H1 (cell line): ENCODE data around the gene THOC6. TPM values are rescaled to one million over a fixed set of nuclear protein-coding genes. Genes with fewer than 3 reads are reported as not detected.

Experiments used
- CTCF ChIA-PET: fragments of 300-600 bp; sonication (Branson Sonifier 250); formaldehyde crosslinking; loops from one replicate; lab custom pipeline; 2021; ENCODE audit not compliant: partially characterized antibody; lab: Charles Lee
- POLR2A ChIA-PET: fragments of 300-600 bp; sonication (Branson Sonifier 250); formaldehyde crosslinking; loops from one replicate; lab custom pipeline; 2021; ENCODE audit warnings: inconsistent platforms; ENCODE audit not compliant: partially characterized antibody; lab: Charles Lee
- DNase-seq, 2 experiments: peaks; one replicate each; pipeline versions ENCODE4 v3.0.0 to v3.0.0-alpha.2; 2010 to 2022; ENCODE audit warnings: low spot score in 2 of 2, low read depth in 1 of 2, mixed read lengths in 1 of 2
- FAIRE-seq: peaks from 2 replicates; lab custom pipeline; 2011; peaks lifted over from hg19 to GRCh38; lab: Jason Lieb, UNC
- H2AFZ ChIP-seq: 2 replicates; pipeline ENCODE4 v1.8.1; 2012; ENCODE audit warnings: low read length, inconsistent platforms
- H2AK5ac ChIP-seq: 2 replicates; pipeline ENCODE4 v1.6.1; 2013; ENCODE audit warnings: low read depth, low read length
- H2BK120ac ChIP-seq: replicated peaks from 2 replicates; pipeline ENCODE3; 2013; ENCODE audit warnings: low read depth, low read length, inconsistent platforms
- H2BK12ac ChIP-seq: 2 replicates; pipeline ENCODE4 v1.6.1; 2013; ENCODE audit warnings: low read depth, low read length
- H2BK15ac ChIP-seq: 2 replicates; pipeline ENCODE4 v1.6.1; 2013; ENCODE audit warnings: low read length
- H2BK20ac ChIP-seq: 2 replicates; pipeline ENCODE4 v1.6.1; 2013; ENCODE audit warnings: low read length
- H2BK5ac ChIP-seq: 2 replicates; pipeline ENCODE4 v1.6.1; 2013; ENCODE audit warnings: low read depth, low read length
- H3K14ac ChIP-seq: 2 replicates; pipeline ENCODE4 v1.6.1; 2013; ENCODE audit warnings: inconsistent platforms; ENCODE audit not compliant: insufficient read length
- H3K18ac ChIP-seq: 2 replicates; pipeline ENCODE4 v1.6.1; 2013; ENCODE audit warnings: low read length; ENCODE audit errors: extremely low read depth
- H3K23ac ChIP-seq: 2 replicates; pipeline ENCODE4 v1.6.1; 2013; ENCODE audit warnings: inconsistent platforms; ENCODE audit not compliant: insufficient read length
- H3K23me2 ChIP-seq: 2 replicates; pipeline ENCODE4 v1.6.1; 2013; ENCODE audit warnings: low read depth, low read length
- H3K27ac ChIP-seq: 2 replicates; pipeline ENCODE4 v1.6.1; 2011; ENCODE audit warnings: low read depth, low read length, inconsistent platforms
- H3K27me3 ChIP-seq, 4 experiments: replicated peaks in 1 of 4; 1 replicate in 1 of 4; 2 replicates in 3 of 4; pipeline versions ENCODE4 v1.6.1 to v1.8.1; 2011 to 2013; ENCODE audit warnings: low read length in 3 of 4, mild to moderate bottlenecking in 3 of 4, inconsistent platforms in 2 of 4, mixed read lengths in 2 of 4, moderate library complexity in 1 of 4; ENCODE audit not compliant: control insufficient read depth in 3 of 4, insufficient read depth in 3 of 4; ENCODE audit errors: extremely low read depth in 1 of 4
- H3K36me3 ChIP-seq, 4 experiments: 2 replicates each; pipeline versions ENCODE4 v1.6.1 to v1.8.1; 2011 to 2013; ENCODE audit warnings: mild to moderate bottlenecking in 4 of 4, low read length in 3 of 4, moderate library complexity in 2 of 4, control low read depth in 1 of 4, inconsistent platforms in 1 of 4; ENCODE audit not compliant: insufficient read depth in 4 of 4, control insufficient read depth in 2 of 4
- H3K4ac ChIP-seq: replicated peaks from 2 replicates; pipeline ENCODE3; 2013; ENCODE audit warnings: low read length, low read depth, mixed read lengths, inconsistent platforms; ENCODE audit not compliant: insufficient read length
- H3K4me1 ChIP-seq, 4 experiments: replicated peaks in 1 of 4; 1 replicate in 1 of 4; 2 replicates in 3 of 4; pipeline versions ENCODE4 v1.6.1 to v1.8.1; 2011 to 2013; ENCODE audit warnings: low read length in 3 of 4, inconsistent platforms in 2 of 4, mixed read lengths in 1 of 4; ENCODE audit not compliant: insufficient read depth in 4 of 4, control insufficient read depth in 3 of 4
- H3K4me2 ChIP-seq, 2 experiments: 2 replicates each; pipeline versions ENCODE4 v1.6.1 to v1.8.1; 2011 to 2013; ENCODE audit warnings: low read depth in 2 of 2, low read length in 2 of 2, control low read depth in 1 of 2, inconsistent platforms in 1 of 2, mild to moderate bottlenecking in 1 of 2; ENCODE audit not compliant: insufficient read depth in 1 of 2
- H3K4me3 ChIP-seq, 4 experiments: fragments of 200-600, 300-600 bp in 1 of 4; sonication (generic), shearing (Covaris generic), sonication (Bioruptor Twin) in 1 of 4; 2 replicates each; pipeline versions ENCODE4 v1.5.1 to v1.8.1; 2011 to 2016; ENCODE audit warnings: low read length in 4 of 4, low read depth in 3 of 4, control low read depth in 2 of 4, inconsistent platforms in 2 of 4, mild to moderate bottlenecking in 2 of 4, mixed read lengths in 1 of 4, moderate library complexity in 1 of 4; ENCODE audit not compliant: insufficient read depth in 2 of 4; ENCODE audit errors: extremely low read depth in 1 of 4
- H3K56ac ChIP-seq: replicated peaks from 2 replicates; pipeline ENCODE3; 2013; ENCODE audit warnings: low read depth, mild to moderate bottlenecking, mixed read lengths, low read length, inconsistent platforms; ENCODE audit not compliant: insufficient read length
- H3K79me1 ChIP-seq: 2 replicates; pipeline ENCODE4 v1.6.1; 2013; ENCODE audit warnings: low read depth, low read length, control low read depth
- H3K79me2 ChIP-seq, 2 experiments: 2 replicates each; pipeline versions ENCODE4 v1.6.1 to v1.8.1; 2012 to 2013; ENCODE audit warnings: low read length in 2 of 2, mild to moderate bottlenecking in 2 of 2, inconsistent platforms in 1 of 2; ENCODE audit not compliant: insufficient read depth in 2 of 2, control insufficient read depth in 1 of 2
- H3K9ac ChIP-seq, 4 experiments: replicated peaks in 1 of 4; 1 replicate in 1 of 4; 2 replicates in 3 of 4; pipeline versions ENCODE4 v1.6.1 to v1.8.1; 2011 to 2013; ENCODE audit warnings: low read depth in 3 of 4, low read length in 3 of 4, control low read depth in 2 of 4, mild to moderate bottlenecking in 2 of 4, moderate library complexity in 2 of 4, inconsistent platforms in 1 of 4; ENCODE audit errors: extremely low read depth in 1 of 4
- H3K9me3 ChIP-seq, 2 experiments: 2 replicates each; pipeline versions ENCODE4 v1.6.1 to v1.8.1; 2012 to 2013; ENCODE audit warnings: mild to moderate bottlenecking in 2 of 2, moderate library complexity in 2 of 2, control low read depth in 1 of 2, inconsistent platforms in 1 of 2, low read depth in 1 of 2, low read length in 1 of 2, mixed read lengths in 1 of 2; ENCODE audit not compliant: insufficient read depth in 2 of 2
- H4K20me1 ChIP-seq, 2 experiments: replicated peaks in 1 of 2; 2 replicates each; pipeline versions ENCODE3 to v1.8.1; 2011 to 2013; ENCODE audit warnings: inconsistent platforms in 2 of 2, low read length in 2 of 2, mild to moderate bottlenecking in 1 of 2; ENCODE audit not compliant: insufficient read depth in 2 of 2, control insufficient read depth in 1 of 2
- H4K5ac ChIP-seq: 2 replicates; pipeline ENCODE4 v1.6.1; 2013; ENCODE audit warnings: low read length, low read depth, mixed read lengths, inconsistent platforms; ENCODE audit not compliant: insufficient read length
- H4K8ac ChIP-seq: 2 replicates; pipeline ENCODE4 v1.8.0; 2013; ENCODE audit warnings: mild to moderate bottlenecking, moderate library complexity, low read length, inconsistent platforms; ENCODE audit not compliant: insufficient read depth; ENCODE audit errors: extremely low read depth
- H4K91ac ChIP-seq: replicated peaks from 2 replicates; pipeline ENCODE3; 2013; ENCODE audit warnings: low read length, mixed read lengths, inconsistent platforms; ENCODE audit not compliant: insufficient read length
- CHD1 ChIP-seq: IDR thresholded peaks from 2 replicates; pipeline ENCODE4 v1.6.1; 2012; ENCODE audit warnings: low read depth, low read length, improper control_type of control experiment
- WGBS, 2 experiments: shearing (Covaris generic) in 1 of 2; methylation state at CpG; one replicate each; pipeline versions ENCODE4 v1.1.6 to v1.1.7; 2013 to 2015; ENCODE audit warnings: low lambda C conversion rate in 2 of 2, mixed read lengths in 2 of 2, inconsistent platforms in 1 of 2, low coverage in 1 of 2, missing lambda C conversion rate in 1 of 2; ENCODE audit not compliant: insufficient replicate concordance in 2 of 2, insufficient coverage in 1 of 2, insufficient read length in 1 of 2; ENCODE audit errors: extremely low coverage in 1 of 2, missing lambda C conversion rate in 1 of 2; 5-methylcytosine and 5-hydroxymethylcytosine counted together
- polyA plus RNA-seq, 7 experiments: library from polyadenylated mRNA; depleted of rRNA in 3 of 7; stranded (reverse) in 5 of 7; unstranded in 2 of 7; fragments of >200 nt in 5 of 7; fragments of 200-250 nt in 2 of 7; gene quantifications; 1 replicate in 5 of 7; 2 replicates in 1 of 7; 4 replicates in 1 of 7; pipeline versions ENCODE4 v1.2.1 to v1.2.3, GENCODE V29; 2011 to 2013; ENCODE audit warnings: missing spikeins in 2 of 7, mixed read lengths in 2 of 7
- total RNA-seq: library from RNA; stranded (reverse); fragmentation: NEBNext Ultra II Directional; extraction: Animal tissue kit (Norgen Biotek cat#: 25700); gene quantifications from 2 replicates; pipeline ENCODE4 v1.2.1, GENCODE V29; 2021

The THOC6 gene
- total and polyA plus RNA-seq, 2 of the 8 experiments (the other 6 are each of a cell fraction or from before 2014, with no cell fraction given): 78.5 to 111 TPM

DNA sequence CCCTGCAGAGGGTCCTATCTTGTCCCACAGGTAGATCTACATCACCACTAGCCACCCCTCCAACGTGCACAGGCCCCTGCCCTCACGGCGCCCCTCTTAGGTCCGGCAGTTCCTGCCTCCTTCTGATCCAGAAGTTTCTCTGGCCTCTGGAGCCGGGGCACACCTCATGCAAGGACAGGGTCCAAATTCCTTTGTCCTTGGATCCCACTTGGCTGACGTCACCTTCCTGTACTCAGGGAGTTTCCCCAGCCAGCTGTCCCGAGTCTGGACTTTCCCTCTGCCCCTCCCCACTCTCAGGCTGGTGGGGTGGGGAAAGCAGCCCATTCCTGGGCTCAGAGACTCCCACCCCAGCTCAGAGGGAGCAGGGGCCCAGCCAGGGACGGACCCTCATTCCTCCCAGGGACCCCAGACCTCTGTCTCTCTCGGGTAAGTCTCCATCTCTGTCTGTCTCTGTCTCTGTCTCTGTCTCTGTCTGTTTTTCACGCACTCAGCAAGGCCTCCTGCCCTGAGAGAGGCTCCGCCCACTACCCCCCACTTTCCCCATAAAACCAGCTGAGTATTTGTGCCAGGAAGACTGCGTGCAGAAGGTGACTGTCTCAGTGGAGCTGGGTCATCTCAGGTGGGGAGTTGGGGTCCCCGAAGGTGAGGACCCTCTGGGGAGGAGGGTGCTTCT lies 41.4 kb downstream of the THOC6 start, which contains the start of gene IL32:
IL32 (plus strand) TSS at position 572 of the 673 bp plus-strand sequence. CDS start 172 bp downstream, outside the sequence.
- Histone ChIP-seq H3K56ac (no peak within 1 kb of the TSS), H3K4me3 (no peak within 1 kb of the TSS), H3K4me1 (peaks cover 0 to 3% (median 1%) of the 10 kb centered on the region in 4 experiments; a peak in 2 of 7 replicates), H2BK5ac (peak within 1 kb of the TSS; percentile 44; the same call in 1 of the 2 replicates), H4K91ac (no peak within 1 kb of the TSS), H4K20me1 (no peaks in the 10 kb centered on the region), H2BK12ac (peak within 1 kb of the TSS; percentile 94; the same call in 1 of the 2 replicates), H3K79me1 (no peaks in the 10 kb centered on the region), H4K5ac (no peak within 1 kb of the TSS), H3K9me3 (no peaks in the 10 kb centered on the region), H3K27me3 (no peaks in the 10 kb centered on the region), H3K14ac (no peak within 1 kb of the TSS), H2AFZ (no peak within 1 kb of the TSS), H3K4me2 (no peak within 1 kb of the TSS), H2BK20ac (0 out of 2 replicates have a peak within 1 kb of the TSS, but pooled peaks have one; percentile 32), H3K23me2 (no peaks in the 10 kb centered on the region), H3K9ac (no peak within 1 kb of the TSS), H2BK15ac (0 out of 2 replicates have a peak within 1 kb of the TSS, but pooled peaks have one; percentile 67), H3K23ac (no peak within 1 kb of the TSS), H3K4ac (no peak within 1 kb of the TSS), H3K18ac (peak within 1 kb of the TSS; percentile 71), H2BK120ac (no peak within 1 kb of the TSS), H4K8ac (no peak within 1 kb of the TSS; the same call in none of the 2 replicates), H3K79me2 (no peaks in the 10 kb centered on the region), H3K27ac (peak within 1 kb of the TSS; percentile 23; the same call in 1 of the 2 replicates), H2AK5ac (0 out of 2 replicates have a peak within 1 kb of the TSS, but pooled peaks have one; percentile 39), H3K36me3 (no peaks in the 10 kb centered on the region)
- TF ChIP-seq CHD1: no peak
- ChIA-PET POLR2A (interaction anchor here (0.6 to 12.7 kb wide), 11 partner anchors 10 to 61 kb away, joined by 3 to 140 read pairs (median 3); partner anchors contain the start of genes CLDN9 and ZSCAN10), CTCF (interaction anchor here (0.6 to 8.3 kb wide), 10 partner anchors 11 to 64 kb away, joined by 3 to 76 read pairs (median 4); no protein-coding TSS in a partner anchor)
- 88% methylated on average over 13 of the region's 13 CpGs; no CpG with 5 or more reads in 1 of the 2 experiments for WGBS, 2 experiments
- no peak for DNase-seq
- FAIRE-seq: no peak
